Stimulated activated CD4-positive, alpha-beta T cell treated with anti-CD3 and anti-CD28 coated beads, Interleukin-12 subunit alpha, Interleukin-12 subunit beta, amount 100 ng/mL, for 24 hours (primary cell): ENCODE measurements around the gene KIF22.
A peak's percentile ranks its signal among the peaks of the same experiment; 100 is the strongest.
"Not testable (repeated sequence)": the region's sequence is repeated elsewhere in the genome, so short reads cannot be mapped to it uniquely, and the experiment has no call there.

Experiments
- DNase-seq, 2 experiments: peaks; one replicate each; pipeline ENCODE4 v3.0.0-alpha.2; 2020; ENCODE audit warnings: low read depth in 2 of 2

Gene KIF22

DNA sequence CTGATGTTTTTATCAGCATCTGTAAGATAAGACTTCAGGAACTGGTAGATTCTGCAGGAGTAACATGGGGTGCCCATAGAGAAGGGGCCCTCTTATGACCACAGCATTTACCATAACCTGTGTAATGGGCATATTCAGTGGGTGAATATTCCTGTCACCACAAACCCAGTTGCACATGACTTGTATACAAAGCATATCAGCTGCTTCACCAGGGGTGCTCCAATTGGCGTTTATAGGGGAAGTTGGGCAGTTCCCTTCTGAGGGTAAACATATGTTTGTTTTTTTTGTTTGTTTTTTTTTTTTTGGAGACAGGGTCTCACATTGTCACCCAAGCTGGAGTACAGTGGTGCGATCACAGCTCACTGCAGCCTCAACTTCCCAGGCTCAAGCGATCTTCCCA, 24.0 kb upstream of the KIF22 start:
- DNase-seq = no peak

DNA sequence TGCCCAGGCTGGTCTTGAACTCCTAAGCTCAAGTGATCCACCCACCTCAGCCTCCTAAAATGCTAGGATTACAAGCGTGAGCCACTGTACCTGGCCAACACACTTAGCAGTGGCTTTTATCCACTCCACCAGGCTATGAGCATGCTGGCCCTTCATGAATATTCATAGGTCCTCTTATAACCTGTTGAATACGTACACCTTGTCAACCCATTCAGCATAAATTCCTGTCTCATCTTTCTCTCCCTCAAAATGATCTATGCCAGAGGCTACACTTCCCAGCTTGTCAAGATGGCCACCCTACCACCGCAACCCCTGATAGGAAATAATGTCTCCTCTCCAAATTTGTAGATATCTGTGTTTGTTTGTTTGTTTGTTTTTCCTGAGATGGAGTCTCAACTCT, 23.5 kb upstream of the KIF22 start:
- no peak for DNase-seq

DNA sequence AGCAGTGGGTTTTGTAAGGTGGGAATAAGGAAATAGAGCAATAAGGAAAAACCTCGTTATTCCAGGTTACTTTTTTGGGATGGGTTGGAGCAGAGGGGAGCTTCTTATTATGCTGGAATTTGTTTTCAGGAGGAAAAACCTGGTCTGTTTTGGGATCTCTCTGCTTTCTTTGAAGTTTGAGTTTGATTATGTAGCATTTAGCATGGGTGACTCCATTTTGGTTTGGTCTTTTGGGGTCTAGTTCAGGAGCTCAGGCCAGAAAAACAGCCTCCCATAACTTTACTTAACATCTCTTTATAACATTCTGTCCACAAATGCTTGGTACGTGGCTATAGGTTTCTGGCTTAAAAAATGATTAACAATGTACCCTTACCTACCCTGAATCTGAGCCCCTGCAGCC, 21.0 kb upstream of the KIF22 start:
- no peak for DNase-seq

DNA sequence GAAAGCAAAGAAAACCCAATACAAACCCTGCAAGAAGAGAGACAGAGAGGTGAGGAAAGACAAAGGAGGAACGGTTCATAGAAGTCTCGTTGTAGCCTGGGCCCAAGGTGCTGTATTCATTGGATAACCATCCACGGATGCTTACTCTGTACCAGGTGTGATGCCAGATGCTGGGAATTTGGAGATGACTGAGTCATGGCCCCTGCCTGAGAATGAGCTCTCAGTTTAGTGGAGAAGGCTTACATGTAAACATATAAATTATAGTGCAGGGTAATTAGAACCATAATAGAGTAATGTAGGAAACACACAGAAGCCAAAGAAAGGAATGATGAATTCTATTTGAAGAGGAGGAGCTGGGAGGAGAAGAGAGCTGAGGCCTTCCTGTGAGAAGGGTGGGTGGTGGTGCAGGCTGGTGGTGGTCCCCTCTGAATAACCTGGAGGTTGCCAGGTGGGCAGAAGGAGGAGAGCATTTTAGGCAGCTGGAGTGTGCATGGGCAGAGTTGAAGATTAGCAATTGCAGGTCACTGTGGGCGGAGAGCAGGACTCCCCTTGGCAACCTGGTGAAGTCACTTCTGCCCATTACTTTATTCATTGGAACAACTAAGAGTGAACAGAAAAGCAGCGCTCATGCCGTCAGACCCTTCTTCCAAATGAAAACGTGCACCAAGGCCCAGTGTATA, 20.2 kb upstream of the KIF22 start:
- DNase-seq = no peak

DNA sequence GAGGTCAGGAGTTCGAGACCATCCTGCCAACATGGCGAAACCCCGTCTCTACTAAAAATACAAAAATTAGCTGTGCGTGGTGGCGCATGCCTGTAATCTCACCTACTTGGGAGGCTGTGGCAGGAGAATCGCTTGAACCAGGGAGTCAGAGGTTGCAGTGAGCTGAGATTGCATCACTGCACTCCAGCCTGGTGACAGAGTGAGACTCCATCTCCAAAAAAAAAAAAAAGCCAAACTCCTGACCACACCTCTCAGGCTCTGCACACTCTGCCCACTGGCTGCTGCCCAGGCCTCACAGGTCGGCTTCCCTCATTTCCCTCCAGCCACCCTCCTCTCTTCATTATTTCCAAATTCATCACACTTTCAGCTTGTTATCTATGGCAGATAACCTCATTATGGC, 18.2 kb upstream of the KIF22 start:
- DNase-seq = not testable (repeated sequence)

- no peak for DNase-seq
Measured at GRCh38 chr16:29774730-29775129, 15.8 kb upstream of the KIF22 start.

DNA sequence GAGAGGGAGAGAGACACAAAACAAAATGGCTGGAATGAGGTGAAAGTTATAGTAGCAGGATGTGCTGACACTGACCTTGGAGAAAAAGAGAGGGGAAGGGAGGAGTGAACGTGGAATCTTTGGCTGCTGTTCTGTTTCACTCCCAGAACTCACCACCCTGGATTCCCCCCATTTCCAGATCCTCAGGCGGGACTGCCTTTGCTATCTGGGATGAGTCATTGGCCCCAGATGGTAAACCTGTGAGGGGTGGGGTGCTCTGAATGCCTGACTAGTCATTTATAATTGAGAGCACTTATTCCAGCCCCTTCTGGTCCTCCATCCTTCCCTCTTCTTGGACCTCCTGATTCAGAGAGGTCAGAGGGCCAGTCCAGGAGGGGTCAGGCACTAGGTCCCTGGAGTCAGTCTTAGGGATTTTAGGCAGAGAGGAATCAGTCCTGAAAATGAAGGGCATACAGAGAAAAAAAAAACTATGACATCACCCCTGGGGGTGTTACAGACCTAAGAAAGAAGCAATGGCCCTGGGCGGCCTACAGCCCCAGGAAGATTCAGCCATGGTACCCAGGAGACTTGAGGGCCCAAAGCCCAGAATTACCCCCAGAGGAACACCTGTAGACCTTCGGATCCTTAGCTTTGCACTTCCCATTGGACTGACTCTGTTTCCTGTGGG, 14.7 kb upstream of the KIF22 start:
- no peak for DNase-seq

DNA sequence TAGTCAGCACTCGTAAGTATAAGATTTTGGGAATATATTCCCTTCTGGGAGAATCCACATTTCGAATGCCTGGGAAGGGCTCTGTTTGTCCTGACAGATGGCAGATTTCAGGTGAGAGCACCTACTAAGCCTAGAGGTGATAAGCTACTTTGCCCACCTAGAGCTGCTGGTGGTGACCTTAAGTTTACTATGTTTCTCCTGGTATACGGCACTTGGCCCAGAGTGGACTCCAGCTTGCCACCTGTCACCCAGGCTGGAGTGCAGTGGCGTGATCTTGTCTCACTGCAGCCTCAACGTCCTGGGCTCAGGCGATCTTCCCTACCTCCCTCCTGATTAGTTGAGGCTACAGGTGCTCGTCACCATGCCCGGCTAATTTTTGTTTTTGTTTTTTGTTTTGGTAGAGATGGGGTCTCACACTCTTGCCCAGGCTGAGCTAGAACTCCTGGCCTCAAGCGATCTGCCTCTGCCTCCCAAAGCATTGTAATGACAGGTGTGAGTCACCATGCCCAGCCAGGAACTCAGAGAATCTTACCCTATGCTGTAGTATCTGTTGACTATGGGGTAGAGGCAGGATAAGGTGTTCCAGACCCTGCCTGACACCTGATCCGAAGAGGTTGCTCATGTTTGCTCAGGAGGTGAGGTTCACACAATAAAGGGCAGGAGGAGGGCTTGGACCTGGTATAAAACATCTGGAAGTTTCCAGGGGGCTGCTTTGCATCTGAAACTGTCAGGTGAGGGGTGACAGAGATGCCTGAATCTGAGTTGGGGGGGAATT, 12.8 kb upstream of the KIF22 start, which contains the start of gene ZG16:
TSS of gene ZG16 (plus strand) at position 681 of the 775 bp plus-strand sequence. CDS start 1,011 bp downstream, outside the sequence.
- DNase-seq = no peak

DNA sequence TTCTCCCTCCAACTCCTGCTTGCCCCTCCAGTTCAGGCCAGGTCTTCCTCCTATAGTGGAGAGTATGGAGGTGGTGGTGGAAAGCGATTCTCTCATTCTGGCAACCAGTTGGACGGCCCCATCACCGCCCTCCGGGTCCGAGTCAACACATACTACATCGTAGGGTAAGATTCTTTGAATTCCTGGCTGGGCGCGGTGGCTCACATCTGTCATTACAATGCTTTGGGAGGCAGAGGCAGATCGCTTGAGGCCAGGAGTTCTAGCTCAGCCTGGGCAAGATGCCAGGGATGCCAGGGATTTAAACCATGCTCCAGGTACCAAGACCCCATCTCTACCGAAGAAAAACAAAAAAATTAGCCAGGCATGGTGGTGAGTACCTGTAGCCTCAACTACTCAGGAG, 11.1 kb upstream of the KIF22 start:
- DNase-seq = no peak

- DNase-seq = not testable (repeated sequence)
Measured at GRCh38 chr16:29783094-29783953, 7.2 kb upstream of the KIF22 start.

GRCh38 chr16:29784157-29784556, 6.4 kb upstream of the KIF22 start:
- DNase-seq = no peak

DNA sequence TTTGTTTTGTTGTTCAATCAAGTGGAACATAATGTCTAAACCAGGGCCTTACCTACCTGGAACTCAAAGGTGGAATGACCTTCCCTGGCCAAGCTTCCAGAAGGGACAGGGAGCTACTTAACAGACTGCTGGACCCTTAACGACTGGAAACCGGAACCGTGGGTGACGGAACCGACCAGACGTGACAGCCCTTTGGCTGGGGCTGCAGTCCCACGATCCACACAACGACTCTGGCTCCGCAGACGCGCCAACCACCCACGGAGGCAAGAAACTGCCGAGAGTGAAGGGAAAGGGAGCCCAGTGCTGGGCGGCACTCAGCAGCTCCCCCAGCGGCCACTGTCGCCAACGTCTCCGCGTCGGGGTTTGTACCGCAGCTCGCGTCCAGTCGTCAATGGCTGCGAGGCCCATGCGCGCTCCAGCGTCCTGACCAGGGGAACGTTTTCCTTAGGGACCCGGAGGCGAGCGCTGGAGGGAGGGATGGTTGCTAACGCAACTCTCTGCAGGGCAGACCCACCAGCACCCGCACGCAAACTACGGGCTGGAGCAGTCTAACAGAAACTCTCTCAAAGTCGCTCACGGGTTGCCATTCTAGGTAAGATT, 5.5 kb upstream of the KIF22 start:
- peak; percentile 36 to 69 for DNase-seq

DNA sequence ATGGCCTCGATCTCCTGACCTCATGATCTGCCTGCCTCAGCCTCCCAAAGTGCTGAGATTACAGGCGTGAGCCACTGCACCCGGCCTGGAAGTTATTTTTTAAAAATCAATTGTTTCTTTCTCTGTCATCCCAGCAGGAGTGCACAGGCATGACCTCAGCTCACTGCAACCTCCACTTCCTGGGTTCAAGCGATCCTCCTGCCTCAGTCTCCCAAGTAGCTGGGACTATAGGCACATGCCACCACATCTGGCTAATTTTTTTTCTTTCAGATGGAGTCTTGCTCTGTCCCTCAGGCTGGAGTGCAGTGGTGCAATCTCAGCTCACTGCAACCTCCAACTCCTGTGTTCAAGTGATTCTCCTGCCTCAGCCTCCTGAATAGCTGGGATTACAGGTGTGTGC, 3.4 kb upstream of the KIF22 start:
- DNase-seq = not testable (repeated sequence)

DNA sequence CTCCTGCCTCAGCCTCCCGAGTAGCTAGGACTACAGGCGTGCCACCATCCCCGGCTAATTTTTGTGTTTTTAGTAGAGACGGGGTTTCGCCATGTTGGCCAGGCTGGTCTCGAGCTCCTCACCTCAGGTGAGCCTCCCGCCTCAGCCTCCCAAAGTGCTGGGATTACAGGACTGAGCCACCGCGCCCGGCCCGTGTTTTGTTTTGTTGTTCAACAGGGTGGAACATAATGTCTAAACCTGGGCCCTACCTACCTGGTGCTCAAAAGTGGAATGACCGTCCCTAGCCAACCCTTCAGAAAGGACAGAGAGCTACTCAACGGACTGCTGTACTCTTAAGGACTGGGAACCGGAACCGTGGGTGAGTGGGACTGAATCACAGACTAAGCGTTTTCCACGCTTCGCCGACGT, 772 bp upstream of the KIF22 start:
- no peak for DNase-seq

- no peak for DNase-seq
Measured at GRCh38 chr16:29790949-29791844, 646 bp downstream of the KIF22 start.

DNA sequence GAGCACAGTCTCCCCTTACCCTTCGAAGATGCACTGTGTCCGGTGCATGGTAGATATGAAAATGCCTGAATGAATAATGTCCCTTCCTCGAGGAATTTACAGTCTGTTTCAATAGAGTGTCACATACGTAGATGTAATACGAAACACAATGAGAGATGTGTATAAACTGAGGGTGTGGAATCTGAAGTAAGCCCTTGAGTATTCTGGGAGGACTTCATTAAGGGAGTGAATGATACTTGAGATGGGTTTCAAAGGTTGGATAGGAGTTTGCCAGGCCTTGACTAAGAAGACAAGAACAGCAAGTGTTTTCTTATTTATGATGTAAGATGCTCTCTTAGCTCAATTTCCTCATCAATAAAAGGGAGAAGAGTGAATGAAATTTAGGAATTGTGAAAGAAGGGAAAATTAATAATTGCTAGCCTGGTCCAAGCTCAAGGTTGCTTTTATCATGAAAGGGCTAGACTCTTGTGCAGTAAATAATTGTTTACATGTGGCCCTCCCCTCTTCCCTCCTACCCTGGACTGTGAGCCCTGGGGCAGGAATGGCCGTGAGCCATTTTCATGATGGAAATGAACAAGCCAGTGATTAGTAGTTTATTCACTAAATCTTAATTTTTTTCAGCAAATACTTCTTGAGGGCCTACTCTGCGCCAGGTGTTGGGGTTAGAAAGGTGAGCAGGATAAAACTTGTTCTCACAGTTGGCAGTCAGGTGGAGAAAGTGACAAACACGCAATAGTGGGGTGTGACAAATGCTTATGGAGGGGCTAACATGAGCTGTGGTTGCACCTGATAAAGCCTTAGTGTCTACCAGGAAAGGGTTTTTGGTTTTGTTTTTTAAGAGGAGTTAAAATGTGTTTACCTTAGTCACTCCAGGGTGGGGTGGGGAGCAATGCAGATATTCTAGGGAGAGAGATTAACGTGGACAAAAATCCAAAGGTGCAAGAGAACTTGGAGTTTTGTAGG, 1.6 kb downstream of the KIF22 start:
- DNase-seq = no peak

DNA sequence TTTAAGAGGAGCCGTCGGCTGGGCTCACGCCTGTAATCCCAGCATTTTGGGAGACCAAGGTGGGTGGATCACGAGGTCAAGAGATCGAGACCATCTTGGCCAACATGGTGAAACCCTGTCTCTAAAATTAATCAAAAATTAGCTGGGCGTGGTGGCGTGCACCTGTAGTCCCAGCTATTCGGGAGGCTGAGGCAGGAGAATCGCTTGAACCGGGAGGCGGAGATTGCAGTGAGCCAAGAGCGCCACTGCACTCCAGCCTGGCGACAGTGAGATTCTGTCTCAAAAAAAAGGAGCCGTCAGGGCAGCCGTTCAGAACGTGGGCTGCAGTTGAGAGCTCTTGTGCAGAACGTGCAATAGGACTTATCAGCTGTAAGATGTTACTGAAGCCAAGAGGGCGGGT, 2.6 kb downstream of the KIF22 start:
- DNase-seq = not testable (repeated sequence)

DNA sequence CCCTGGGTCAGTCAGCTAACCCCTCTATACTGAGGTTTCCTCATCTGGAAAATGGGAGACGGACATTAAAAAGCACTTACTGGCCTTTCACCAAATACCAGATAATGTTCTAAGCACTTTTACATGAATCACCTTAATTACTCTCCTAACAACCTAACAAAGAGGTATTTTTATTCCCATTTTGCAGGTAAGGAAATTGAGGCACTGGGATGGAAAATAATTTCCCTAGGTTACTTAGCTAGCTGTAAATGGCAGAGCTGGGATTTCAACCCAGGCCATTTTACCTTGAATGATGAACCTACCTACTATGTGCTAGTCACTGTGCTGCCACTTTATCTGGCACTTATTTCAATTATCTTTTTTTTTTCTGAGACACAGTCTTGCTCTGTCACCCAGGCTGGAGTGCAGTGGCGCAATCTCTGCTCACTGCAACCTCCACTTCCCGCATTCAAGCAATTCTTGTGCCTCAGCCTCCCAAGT, 3.7 kb downstream of the KIF22 start:
- DNase-seq = no peak

GRCh38 chr16:29802416-29802935, 11.9 kb downstream of the KIF22 start:
- DNase-seq = no peak
